Lower lobe of right lung (tissue), 2 donors: ENCODE measurements around the gene FAM163B. TPM values are rescaled to one million over a fixed set of nuclear protein-coding genes. Genes with fewer than 3 reads are reported as not detected.

Experiments
- ATAC-seq, 2 donors: fragments of 200-7000 bp; cut with Tn5 transposase; one replicate each; pipeline ENCODE4 v1.9.1; 2020 to 2022; ENCODE audit warnings: mild to moderate bottlenecking in 2 of 2, moderate library complexity in 2 of 2
- DNase-seq: peaks from one replicate; pipeline ENCODE4 v3.0.0-alpha.2; 2020
- H3K27ac ChIP-seq: fragments of 200-600 bp; one replicate; pipeline ENCODE4 v1.8.0; 2022
- H3K27me3 ChIP-seq: fragments of 200-600 bp; one replicate; pipeline ENCODE4 v1.8.0; 2022; ENCODE audit warnings: low read depth
- H3K36me3 ChIP-seq: fragments of 200-600 bp; one replicate; pipeline ENCODE4 v1.8.0; 2022; ENCODE audit warnings: mild to moderate bottlenecking
- H3K4me1 ChIP-seq: fragments of 200-600 bp; one replicate; pipeline ENCODE4 v1.8.0; 2022
- H3K4me3 ChIP-seq: fragments of 200-600 bp; one replicate; pipeline ENCODE4 v1.8.0; 2022; ENCODE audit warnings: mild to moderate bottlenecking
- H3K9me3 ChIP-seq: fragments of 200-600 bp; one replicate; pipeline ENCODE4 v1.8.0; 2022
- CTCF ChIP-seq: fragments of 200-600 bp; IDR thresholded peaks from one replicate; pipeline ENCODE4 v1.8.0; 2022; ENCODE audit warnings: antibody characterized with exemption, mild to moderate bottlenecking
- intact Hi-C: fragments of 100-400 bp; cut with DNase I; formaldehyde crosslinking; loops from one replicate; pipeline ENCODE4 v1.11.0; 2022
- total RNA-seq: library from RNA; stranded (reverse); fragmentation: NEBNext Ultra II Directional; extraction: Animal tissue kit (Norgen Biotek cat#: 25700); gene quantifications from one replicate; pipeline ENCODE4 v1.2.1, GENCODE V29; 2021
- donor health status: DM: no; HTN: yes; CAD: no; lungs with severe emphysema.

Gene FAM163B
- total RNA-seq, 1 donor from 2014 or later, result not detected

GRCh38 chr9:133561976-133562554 lies 47.1 kb downstream of the FAM163B start:
- intact Hi-C loops, result no loop called here

DNA sequence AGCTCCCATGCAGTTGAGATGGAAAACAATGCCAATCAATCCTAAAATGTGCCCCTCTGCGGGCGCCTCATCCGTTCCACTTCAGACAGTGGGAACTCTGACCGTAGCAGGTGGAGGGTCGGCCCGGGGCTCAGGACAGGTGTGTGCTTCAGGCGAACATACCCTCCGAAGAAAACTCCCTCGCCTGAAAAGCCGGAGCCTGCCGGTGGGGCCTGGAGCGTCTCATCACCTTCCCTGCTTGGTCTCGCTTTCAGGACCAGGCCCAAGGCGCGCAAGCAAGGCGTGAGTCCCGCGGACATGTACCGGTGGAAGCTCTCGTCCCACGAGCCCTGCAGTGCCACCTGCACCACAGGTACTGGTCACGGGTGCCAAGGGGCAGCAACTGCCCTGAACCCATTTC lies 48.2 kb downstream of the FAM163B start:
- Histone ChIP-seq H3K4me1 (peaks cover 56% of the 10 kb centered on the region), H3K9me3 (no peaks in the 10 kb centered on the region), H3K27ac (no peak overlapping the region), H3K36me3 (no peaks in the 10 kb centered on the region), H3K27me3 (no peaks in the 10 kb centered on the region), H3K4me3 (no peak overlapping the region)
- TF ChIP-seq CTCF, result no peak
- intact Hi-C loops, result no loop called here
- ATAC-seq (no peak), DNase-seq (no peak)

More at GRCh38 chr9:133561976-133562554, 47.1 kb downstream of the FAM163B start:
- TF ChIP-seq CTCF, result no peak
- Histone ChIP-seq H3K36me3 (no peaks in the 10 kb centered on the region), H3K27ac (no peak overlapping the region), H3K27me3 (no peaks in the 10 kb centered on the region), H3K4me1 (peaks cover 54% of the 10 kb centered on the region), H3K4me3 (no peak overlapping the region), H3K9me3 (no peaks in the 10 kb centered on the region)
- DNase-seq (no peak), ATAC-seq (no peak)

DNA sequence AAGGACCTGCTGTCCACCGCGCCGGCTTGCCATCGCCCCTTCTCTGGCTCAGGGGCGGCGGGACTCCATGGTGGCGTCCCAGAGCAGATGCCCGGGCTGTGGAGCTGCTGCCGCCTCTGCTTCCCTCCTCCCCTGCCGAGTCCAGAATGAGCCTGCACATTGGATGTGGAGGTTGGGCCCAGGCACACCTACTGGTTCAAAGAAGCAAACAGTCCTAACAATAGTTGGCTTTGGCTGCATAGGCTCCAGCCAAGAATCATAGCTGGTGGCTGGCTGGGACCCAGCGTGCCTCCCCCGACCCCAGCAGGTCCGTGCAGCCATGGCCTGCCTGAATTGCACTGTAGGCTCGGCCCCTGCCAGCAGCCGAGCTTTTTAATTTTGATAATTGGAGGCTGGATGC lies 48.9 kb downstream of the FAM163B start:
- no peak for TF ChIP-seq CTCF
- Histone ChIP-seq H3K36me3 (peaks cover 5% of the 10 kb centered on the region), H3K4me1 (peaks cover 59% of the 10 kb centered on the region), H3K4me3 (no peak overlapping the region), H3K9me3 (no peaks in the 10 kb centered on the region), H3K27ac (no peak overlapping the region), H3K27me3 (no peaks in the 10 kb centered on the region)
- ATAC-seq, result no peak
- intact Hi-C loops, result no loop called here
- no peak for DNase-seq

GRCh38 chr9:133558191-133559126 lies 50.7 kb downstream of the FAM163B start:
- H3K27ac ChIP-seq, result peak overlapping the region; percentile 70
- ATAC-seq, result peak; percentile 17 to 43
- DNase-seq, result no peak
- peak overlapping the region; percentile 26 for H3K4me3 ChIP-seq
- peaks cover 50% of the 10 kb centered on the region for H3K4me1 ChIP-seq
- peaks cover 18% of the 10 kb centered on the region for H3K36me3 ChIP-seq
- intact Hi-C loops, result no loop called here
- TF ChIP-seq CTCF, result no peak
- no peaks in the 10 kb centered on the region for H3K9me3 ChIP-seq
- no peaks in the 10 kb centered on the region for H3K27me3 ChIP-seq

GRCh38 chr9:133557581-133557980 lies 51.6 kb downstream of the FAM163B start:
- Histone ChIP-seq H3K4me1 (peaks cover 44% of the 10 kb centered on the region), H3K4me3 (no peak overlapping the region)
- intact Hi-C loops, result no loop called here

More at GRCh38 chr9:133557581-133557980, 51.6 kb downstream of the FAM163B start:
- Histone ChIP-seq H3K27ac (peak overlapping the region; percentile 70), H3K9me3 (no peaks in the 10 kb centered on the region), H3K36me3 (peaks cover 18% of the 10 kb centered on the region), H3K27me3 (no peaks in the 10 kb centered on the region)
- no peak for TF ChIP-seq CTCF
- DNase-seq (no peak), ATAC-seq (no peak)
